Middle frontal gyrus (tissue), 1 donor: Measurements from ENCODE around the gene UGP2.
"Not testable (repeated sequence)": the region's sequence is repeated elsewhere in the genome, so short reads cannot be mapped to it uniquely, and the experiment has no call there.

Experiments used
- DNase-seq: peaks from one replicate; pipeline ENCODE4 v3.0.0-alpha.2; 2015; ENCODE audit warnings: low spot score; ENCODE audit errors: extremely low spot score

Gene UGP2

DNA sequence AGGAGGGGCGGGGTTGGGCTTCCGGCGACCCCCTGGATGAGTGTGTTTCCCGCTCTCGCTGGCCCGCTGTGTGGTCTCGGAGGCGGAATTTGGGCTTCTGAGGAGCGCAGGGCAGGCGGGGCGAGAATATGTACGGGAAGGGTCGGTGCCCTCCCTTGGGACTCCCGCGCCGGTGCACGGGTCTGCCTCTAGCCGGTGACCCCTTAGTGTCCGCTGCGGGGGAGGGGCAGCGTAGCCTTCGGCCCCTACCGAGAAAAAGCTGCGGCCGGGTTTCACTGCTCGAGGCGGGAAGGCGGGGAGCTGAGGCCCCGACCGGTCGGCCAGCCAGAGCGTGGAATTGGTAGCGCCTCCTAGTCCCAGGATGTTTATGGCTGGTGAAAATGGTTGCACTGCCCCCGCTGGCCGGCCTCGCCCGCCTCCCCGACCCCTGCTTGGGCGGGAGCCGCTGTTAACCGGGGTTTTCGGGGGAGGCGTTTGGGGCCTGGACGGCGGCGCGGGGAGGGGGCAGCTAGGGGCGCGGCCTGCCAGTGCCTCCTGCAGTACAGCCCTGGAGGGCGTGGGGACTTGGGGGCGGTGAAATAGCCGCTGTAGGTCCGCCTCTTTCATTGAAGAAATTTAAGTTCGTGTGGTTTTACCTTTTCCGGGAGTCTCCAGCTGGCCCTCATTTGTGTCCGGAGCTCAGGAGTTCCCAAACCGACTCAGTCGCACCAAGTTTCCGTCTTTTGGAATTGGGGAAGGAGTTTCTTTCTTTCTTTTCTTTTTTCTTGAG lies at the start of gene UGP2:
Gene UGP2, plus strand, starts transcription at position 643 of the 769 bp plus-strand sequence. CDS start 290 bp downstream, outside the sequence.
- DNase-seq, result no peak

DNA sequence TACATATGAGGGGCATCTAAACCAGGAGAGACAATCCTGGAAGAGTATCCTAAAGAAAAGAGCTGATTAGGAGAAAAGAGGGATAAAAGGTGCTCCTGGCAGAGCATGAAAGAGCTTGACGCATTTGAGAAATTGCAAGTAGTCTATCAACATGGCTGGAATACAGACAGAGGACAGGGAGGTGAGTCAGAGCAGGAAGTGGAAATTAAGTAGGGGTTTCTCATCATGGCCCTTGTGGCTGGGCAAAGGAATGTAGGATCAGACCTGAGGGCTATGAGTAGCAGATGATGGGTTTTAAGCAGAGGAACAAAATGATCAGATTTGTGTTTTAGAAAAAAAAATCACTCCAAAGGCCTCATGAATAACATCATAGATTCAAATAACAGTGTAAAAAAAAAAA lies 49.2 kb upstream of the UGP2 start:
- no peak for DNase-seq

DNA sequence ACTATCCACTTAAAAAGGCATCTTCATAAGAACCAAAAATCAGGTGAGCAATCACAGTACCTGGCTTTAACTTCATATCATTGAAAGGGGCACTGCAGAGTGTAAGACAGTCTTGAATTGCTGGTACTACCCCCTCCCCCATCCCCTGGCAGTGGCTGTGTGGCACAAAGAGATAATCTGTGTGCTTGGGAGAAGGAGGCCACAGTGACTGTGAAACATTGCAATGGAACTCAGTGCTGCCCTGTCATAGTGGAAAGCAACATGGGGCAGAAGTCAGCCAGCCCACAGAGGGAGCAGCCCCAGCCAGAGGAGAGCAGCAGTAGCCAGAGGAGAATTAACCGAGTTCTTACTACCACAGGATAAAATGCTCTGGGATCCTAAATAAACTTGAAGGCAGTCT lies 45.3 kb upstream of the UGP2 start:
- no peak for DNase-seq

DNA sequence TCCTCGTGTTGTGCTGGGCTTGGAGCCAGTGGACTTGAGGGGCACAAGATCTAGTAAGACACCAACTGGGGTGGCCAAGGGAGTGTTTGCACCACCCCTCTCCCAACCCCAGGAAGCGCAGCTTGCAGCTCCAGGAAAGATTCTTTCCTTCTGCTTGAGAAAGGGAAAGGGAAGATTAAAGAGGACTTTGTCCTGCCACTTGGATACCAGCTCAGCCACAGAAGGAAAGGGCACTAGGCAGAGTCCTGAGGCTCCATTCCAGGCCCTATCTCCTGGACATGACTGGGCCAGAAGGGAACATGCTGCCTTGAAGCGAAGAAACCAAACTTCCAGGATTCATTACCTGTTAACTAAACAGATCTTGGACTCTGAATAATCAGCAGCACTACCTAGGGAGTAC lies 44.9 kb upstream of the UGP2 start:
- DNase-seq, result no peak

DNA sequence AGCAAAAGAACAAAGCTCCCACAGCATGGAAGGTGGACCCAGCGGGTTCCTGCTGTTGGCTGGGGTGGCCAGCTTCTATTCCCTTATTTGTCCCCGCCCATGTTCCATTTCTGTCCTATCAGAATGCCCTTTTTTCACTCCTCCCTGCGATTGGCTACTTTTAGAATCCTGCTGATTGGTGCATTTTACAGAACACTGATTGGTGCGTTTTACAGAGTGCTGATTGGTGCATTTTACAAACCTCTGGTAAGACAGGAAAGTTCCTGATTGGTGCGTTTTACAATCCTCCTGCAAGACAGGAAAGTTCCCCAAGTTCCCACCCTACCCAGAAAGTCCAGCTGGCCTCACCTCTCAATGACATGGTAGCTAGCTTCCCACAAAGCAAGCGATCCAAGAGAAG lies 40.2 kb upstream of the UGP2 start:
- no peak for DNase-seq

DNA sequence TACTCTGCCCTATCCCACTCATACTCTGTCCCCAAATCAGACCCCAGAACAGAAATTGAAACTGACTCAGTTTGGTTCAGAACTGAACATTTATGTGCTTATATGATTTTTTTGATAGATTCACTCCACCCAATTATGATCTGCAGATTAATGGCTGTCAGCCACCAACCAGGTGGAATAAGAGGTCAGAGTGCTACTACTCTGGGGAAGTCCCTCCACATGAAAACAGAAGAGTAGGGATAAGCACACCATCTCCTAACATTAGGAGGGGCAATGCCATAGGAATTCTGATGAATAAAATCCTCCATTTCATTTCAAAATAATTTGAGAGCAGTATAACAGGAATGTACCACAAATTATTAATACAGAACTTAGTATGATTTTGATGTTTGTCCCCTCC lies 36.3 kb upstream of the UGP2 start:
- DNase-seq, result no peak

DNA sequence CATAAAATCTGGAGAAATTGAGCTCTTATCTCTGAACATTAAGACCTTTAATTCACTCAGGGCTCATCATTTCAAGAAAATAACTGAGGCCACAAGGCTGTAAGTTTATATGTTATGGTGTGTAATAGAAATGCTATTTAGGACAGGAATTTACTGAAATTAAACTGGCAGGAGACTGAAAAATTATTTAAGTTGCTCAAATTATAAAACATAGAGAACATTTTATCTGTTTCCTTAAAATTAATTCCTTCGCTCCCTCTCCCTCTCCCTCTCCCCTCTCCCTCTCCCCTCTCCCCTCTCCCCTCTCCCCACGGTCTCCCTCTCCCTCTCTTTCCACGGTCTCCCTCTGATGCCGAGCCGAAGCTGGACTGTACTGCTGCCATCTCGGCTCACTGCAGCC lies 33.7 kb upstream of the UGP2 start:
- DNase-seq, result not testable (repeated sequence)

DNA sequence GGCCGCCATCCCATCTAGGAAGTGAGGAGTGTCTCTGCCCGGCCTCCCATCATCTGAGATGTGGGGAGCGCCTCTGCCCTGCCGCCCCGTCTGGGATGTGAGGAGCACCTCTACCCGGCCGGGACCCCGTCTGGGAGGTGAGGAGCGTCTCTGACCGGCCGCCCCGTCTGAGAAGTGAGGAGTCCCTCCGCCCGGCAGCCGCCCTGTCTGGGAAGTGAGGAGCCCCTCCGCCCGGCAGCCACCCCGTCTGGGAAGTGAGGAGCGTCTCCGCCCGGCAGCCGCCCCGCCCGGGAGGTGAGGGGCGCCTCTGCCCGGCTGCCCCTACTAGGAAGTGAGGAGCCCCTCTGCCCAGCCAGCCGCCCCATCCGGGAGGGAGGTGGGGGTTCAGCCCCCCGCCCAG lies 32.8 kb upstream of the UGP2 start:
- not testable (repeated sequence) for DNase-seq

DNA sequence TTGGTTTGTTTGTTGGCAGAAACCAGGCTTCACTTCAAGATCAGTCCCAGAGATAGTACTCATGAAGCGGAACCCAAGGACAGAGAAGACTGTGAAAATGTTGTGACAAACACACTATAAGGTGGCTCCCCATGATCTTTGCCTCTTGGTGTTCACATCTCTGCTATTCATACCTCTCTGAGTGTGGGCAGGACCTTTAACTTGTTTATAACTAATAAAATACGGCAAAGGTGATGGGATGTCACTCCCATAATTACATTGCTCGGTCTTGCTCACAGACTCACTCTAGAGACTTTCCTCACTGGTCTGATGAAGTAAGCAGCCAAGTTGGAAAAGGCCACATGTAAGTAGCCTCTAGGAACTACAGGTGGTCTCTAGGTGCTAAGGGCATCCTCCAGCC lies 30.6 kb upstream of the UGP2 start:
- DNase-seq, result no peak

GRCh38 chr2:63811870-63812269 lies 29.8 kb upstream of the UGP2 start:
- not testable (repeated sequence) for DNase-seq

DNA sequence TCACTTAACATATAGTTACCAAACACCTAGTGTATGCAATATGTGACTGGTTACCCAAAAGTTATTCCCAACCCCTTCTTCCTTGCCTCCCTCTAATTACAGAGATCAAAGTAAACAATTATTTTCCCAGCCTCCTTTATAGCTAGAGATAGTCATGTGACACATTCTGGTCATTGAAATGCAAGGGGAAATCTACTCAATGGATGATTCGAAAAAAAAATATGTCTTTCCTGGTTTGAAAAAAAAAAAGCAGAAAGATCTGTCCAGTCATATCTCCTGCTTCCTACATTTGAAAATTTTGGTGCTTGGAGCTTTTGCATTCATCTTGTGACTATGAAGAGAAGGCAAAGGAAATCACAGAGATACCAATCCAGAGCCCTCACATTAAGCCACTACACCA lies 27.6 kb upstream of the UGP2 start:
- no peak for DNase-seq

DNA sequence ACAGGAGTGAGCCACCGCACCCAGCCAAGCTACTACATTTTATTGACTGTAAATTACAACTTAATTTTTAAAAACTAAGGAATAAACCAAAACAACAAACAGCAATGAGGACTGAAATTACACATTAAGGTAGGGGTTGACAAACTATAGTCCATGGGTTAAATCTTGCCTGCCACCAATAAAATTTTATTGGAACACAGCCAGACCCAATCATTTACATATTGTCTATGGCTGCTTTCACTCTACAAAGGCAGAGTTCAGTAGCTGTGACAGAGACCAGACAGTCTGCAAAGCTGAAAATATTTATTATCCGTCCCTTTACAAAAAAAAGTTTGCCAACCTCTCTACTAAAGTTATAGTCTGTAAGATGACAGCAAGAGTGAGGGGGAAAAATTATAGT lies 24.3 kb upstream of the UGP2 start:
- DNase-seq, result no peak

DNA sequence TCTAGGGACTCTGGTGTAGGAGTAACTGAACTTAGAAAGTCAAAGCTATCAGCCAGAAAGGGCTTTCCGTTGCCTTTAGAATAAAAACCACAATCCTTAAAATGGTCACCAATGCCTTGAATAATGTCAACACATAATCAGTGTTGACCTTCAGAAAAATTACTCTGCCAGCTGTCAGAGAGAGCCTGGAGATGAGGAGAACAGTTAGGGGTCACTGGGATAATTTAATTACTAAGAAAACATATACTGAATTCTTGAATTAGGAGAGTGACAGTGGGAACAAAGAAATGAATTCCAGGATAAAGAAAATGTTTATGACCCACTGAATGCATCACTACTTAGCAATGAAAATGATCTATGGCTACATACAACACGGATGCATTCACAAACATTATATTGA lies 23.4 kb upstream of the UGP2 start:
- DNase-seq, result no peak

DNA sequence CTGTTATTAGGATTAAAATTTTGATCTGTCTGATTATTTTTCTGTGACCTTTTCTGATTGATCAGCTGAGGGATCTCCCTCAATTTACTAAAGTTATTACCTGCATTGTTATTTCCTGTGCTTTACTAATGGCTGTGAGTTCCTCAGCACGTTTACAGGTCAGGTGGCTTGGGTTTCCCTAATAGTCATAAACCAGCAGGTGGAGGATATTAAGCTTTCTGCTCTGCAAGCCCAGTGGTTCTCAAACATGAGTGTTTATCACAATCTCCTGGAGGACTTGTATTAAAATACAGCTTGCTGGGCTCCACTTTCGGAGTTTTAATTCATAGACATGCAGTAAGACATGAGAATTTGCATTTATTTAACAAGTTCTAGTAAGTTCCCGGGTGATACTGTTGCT lies 22.4 kb upstream of the UGP2 start:
- DNase-seq, result no peak

- DNase-seq, result no peak
Measured at GRCh38 chr2:63819765-63820717, 21.7 kb upstream of the UGP2 start.

GRCh38 chr2:63820969-63821368 lies 20.7 kb upstream of the UGP2 start:
- DNase-seq, result no peak

DNA sequence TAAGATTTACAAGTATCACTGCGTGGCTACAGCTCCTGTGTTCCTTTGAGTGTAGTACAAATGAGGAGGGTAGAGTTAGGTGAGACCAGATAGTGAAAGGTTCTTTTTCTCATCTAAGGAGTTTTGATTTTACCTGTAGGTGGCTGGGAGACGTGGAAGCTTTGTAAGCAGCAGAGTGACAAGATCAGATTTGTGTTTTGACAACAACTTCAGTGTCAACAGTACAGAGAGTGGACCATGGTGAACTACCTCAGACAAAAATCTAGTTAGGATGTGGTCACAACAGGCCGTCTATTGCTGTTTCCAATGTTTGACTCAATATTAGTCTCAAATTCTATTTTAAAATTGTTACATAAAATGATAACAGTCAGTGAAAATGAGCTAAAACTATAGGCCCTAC lies 20.3 kb upstream of the UGP2 start:
- no peak for DNase-seq

- no peak for DNase-seq
Measured at GRCh38 chr2:63822478-63822877, 19.2 kb upstream of the UGP2 start.

GRCh38 chr2:63827749-63828148 lies 13.9 kb upstream of the UGP2 start:
- DNase-seq, result no peak

GRCh38 chr2:63831176-63831575 lies 10.5 kb upstream of the UGP2 start:
- no peak for DNase-seq

DNA sequence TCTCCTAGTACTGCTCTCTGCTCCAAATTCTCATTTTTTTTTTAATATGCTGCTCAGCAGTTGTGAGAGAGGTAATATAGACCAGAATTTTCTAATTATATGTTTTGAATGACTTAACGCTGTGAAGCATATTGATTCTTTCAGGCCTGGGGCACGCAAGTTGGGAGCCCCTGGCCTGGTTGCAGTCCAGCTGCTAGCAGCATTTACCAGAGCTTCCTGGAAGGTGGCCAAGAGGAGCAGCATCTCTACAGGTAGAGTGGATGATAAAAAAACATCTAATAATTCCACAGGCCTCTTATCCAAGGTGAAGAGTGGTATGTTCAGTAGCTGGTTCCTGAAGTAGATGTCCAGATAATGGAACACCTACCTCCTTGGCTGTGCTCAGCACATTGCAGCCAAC lies 7.3 kb upstream of the UGP2 start:
- DNase-seq, result no peak

DNA sequence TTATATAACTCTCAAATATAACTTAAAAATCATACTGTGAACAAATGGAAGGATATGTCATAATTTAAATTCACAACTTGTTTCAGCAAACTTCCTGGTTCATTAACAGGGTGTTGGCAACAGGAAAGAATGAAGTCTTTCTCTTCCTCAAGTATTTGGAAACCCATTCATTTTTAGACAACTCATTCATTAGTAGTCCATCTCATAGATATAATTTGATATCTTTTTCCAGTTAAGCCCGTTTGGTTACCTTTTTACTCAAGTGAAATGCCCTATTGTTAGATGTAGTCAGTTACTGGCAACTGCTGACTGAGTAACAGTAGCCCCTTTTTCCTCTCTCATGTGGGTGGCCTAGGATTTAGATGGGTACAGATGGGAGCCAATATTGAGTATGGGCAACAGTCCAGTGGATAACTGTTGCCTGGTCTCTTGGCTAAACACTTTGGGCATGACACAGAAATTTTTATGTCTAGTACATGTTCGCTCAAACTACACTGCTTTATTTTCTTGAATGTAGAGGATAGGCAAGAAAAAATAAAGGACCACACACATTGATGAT lies 4.6 kb upstream of the UGP2 start:
- DNase-seq, result no peak
